Prostate gland (tissue), 2 donors: ENCODE results near the gene CLN6.

Source experiments
- CTCF ChIP-seq, 4 experiments: fragments of 200-600 bp in 2 of 4; fragments of 450-650 bp in 2 of 4; sonication (generic) in 2 of 4; IDR thresholded peaks; 1 replicate in 3 of 4; 2 replicates in 1 of 4; pipeline ENCODE4 v1.5.1; 2016 to 2019; ENCODE audit warnings: antibody characterized with exemption in 4 of 4, mild to moderate bottlenecking in 2 of 4, moderate library complexity in 2 of 4
- POLR2A ChIP-seq: fragments of 450-650 bp; IDR thresholded peaks from one replicate; pipeline ENCODE4 v1.6.1; 2016; ENCODE audit warnings: antibody characterized with exemption, mild to moderate bottlenecking
- POLR2AphosphoS5 ChIP-seq: sonication (generic); formaldehyde crosslinking; IDR thresholded peaks from one replicate; pipeline ENCODE4 v1.6.1; 2017; ENCODE audit warnings: antibody characterized with exemption

- TF ChIP-seq CTCF (IDR thresholded peaks at IDR 0.05) (no peak), POLR2A (no peak), POLR2AphosphoS5 (no peak)
Observed at GRCh38 chr15:68191555-68191954, 38.0 kb downstream of the CLN6 start.
